Measurements from ENCODE around the gene IRF9.

DNA sequence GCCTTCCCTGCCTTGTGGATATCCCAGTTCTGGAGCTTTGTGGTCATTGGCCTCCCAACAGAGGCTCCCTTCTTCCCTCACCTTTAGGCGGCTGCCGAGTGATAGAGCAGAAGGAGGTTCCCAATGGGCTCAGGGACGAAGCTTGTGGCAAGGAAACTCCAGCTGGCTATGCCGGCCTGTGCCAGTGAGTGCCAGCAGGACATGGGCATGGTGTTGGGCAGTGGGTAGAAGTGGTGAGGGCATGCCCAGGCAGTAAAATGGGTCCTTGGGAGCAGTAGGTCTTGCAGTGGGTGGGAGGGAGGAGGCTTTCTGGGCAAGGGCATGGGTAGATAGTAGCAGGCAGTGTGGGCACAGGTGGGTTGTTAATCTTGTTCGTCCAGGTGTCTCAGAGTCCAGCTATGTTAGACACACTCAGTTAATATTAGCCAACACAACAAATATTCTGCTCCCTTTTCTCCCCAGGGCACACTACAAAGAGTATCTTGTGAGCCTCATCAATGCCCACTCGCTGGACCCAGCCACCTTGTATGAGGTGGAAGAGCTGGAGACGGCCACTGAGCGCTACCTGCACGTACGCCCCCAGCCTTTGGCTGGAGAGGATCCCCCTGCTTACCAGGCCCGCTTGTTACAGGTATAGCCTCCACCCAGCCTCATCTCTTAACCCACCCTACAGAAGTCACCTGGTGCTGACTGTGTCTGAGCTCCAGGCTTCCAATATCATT lies 1.1 kb upstream of the IRF9 start:
- TF ChIP-seq POLR2A (IDR thresholded peaks at IDR 0.05) (no peak), EP300 (IDR thresholded peaks at IDR 0.05) (no peak), POLR2AphosphoS5 (IDR thresholded peaks at IDR 0.05) (no peak)
- TF ChIP-seq, protein P1, sequence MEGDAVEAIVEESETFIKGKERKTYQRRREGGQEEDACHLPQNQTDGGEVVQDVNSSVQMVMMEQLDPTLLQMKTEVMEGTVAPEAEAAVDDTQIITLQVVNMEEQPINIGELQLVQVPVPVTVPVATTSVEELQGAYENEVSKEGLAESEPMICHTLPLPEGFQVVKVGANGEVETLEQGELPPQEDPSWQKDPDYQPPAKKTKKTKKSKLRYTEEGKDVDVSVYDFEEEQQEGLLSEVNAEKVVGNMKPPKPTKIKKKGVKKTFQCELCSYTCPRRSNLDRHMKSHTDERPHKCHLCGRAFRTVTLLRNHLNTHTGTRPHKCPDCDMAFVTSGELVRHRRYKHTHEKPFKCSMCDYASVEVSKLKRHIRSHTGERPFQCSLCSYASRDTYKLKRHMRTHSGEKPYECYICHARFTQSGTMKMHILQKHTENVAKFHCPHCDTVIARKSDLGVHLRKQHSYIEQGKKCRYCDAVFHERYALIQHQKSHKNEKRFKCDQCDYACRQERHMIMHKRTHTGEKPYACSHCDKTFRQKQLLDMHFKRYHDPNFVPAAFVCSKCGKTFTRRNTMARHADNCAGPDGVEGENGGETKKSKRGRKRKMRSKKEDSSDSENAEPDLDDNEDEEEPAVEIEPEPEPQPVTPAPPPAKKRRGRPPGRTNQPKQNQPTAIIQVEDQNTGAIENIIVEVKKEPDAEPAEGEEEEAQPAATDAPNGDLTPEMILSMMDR (IDR thresholded peaks at IDR 0.05): no peak
